HEK293 (cell line): ENCODE data around the gene PARP11.

ENCODE experiments used
- CTCF ChIA-PET: fragments of 350-600 bp; formaldehyde crosslinking; extraction: SDS; loops from one replicate; lab custom pipeline; 2021; ENCODE audit warnings: antibody characterized with exemption; lab: Yijun Ruan, JAX
- POLR2A ChIA-PET: fragments of 300-600 bp; formaldehyde crosslinking; extraction: SDS; loops from one replicate; lab custom pipeline; 2020; ENCODE audit warnings: antibody characterized with exemption, inconsistent platforms; lab: Yijun Ruan, JAX
- H3K27ac ChIP-seq: fragments of 200-500 bp; sonication (Bioruptor generic); 2 replicates; pipeline ENCODE4 v1.5.1; 2014; ENCODE audit warnings: low read depth, low read length, control low read depth, inconsistent platforms; ENCODE audit errors: extremely low read depth
- H3K36me3 ChIP-seq, 2 experiments: fragments of 200-500 bp in 1 of 2; sonication (Bioruptor generic) in 1 of 2; 1 replicate in 1 of 2; 2 replicates in 1 of 2; pipeline ENCODE4 v1.5.1; 2014 to 2017; ENCODE audit warnings: inconsistent platforms in 2 of 2, low read length in 2 of 2; ENCODE audit not compliant: control insufficient read depth in 2 of 2, insufficient read depth in 1 of 2
- H3K4me1 ChIP-seq: fragments of 200-500 bp; sonication (Bioruptor generic); 2 replicates; pipeline ENCODE4 v1.5.1; 2014; ENCODE audit warnings: mild to moderate bottlenecking, low read length, inconsistent platforms; ENCODE audit not compliant: control insufficient read depth, insufficient read depth
- H3K4me3 ChIP-seq: 2 replicates; pipeline ENCODE4 v1.5.1; 2011; ENCODE audit warnings: low read depth, mild to moderate bottlenecking, control low read depth, low read length, moderate library complexity
- H3K9me3 ChIP-seq: fragments of 200-500 bp; sonication (Bioruptor generic); 2 replicates; pipeline ENCODE4 v1.5.1; 2014; ENCODE audit warnings: low read depth, low read length, inconsistent platforms; ENCODE audit not compliant: control insufficient read depth, insufficient read depth
- HOXD13 ChIP-seq: sonication (generic); formaldehyde crosslinking; IDR thresholded peaks from 2 replicates; pipeline ENCODE4 v1.8.0; 2022; ENCODE audit warnings: missing genetic modification reagents, borderline replicate concordance
- KLF1 ChIP-seq: fragments of 450-650 bp; formaldehyde crosslinking; IDR thresholded peaks from 2 replicates; pipeline ENCODE4 v1.5.1; 2016; ENCODE audit warnings: missing biosample characterization, missing genetic modification characterization
- MEIS1 ChIP-seq: sonication (generic); formaldehyde crosslinking; IDR thresholded peaks from 2 replicates; pipeline ENCODE4 v1.8.1; 2022; ENCODE audit warnings: missing genetic modification reagents, mild to moderate bottlenecking, borderline replicate concordance
- TCF7L2 ChIP-seq: IDR thresholded peaks from 2 replicates; pipeline ENCODE4 v1.6.1; 2011; ENCODE audit warnings: low read depth, mild to moderate bottlenecking, inconsistent platforms, low read length, moderate library complexity, borderline replicate concordance
- ZBTB44 ChIP-seq: fragments of 450-650 bp; IDR thresholded peaks from 2 replicates; pipeline ENCODE4 v1.5.1; 2018; ENCODE audit warnings: missing biosample characterization, mild to moderate bottlenecking, missing genetic modification characterization
- ZFP3 ChIP-seq: fragments of 450-650 bp; formaldehyde crosslinking; IDR thresholded peaks from 2 replicates; pipeline ENCODE4 v1.5.1; 2016; ENCODE audit warnings: low read depth, missing biosample characterization, missing genetic modification characterization
- ZNF10 ChIP-seq: fragments of 450-650 bp; formaldehyde crosslinking; IDR thresholded peaks from 2 replicates; pipeline ENCODE4 v1.5.1; 2017; ENCODE audit warnings: missing biosample characterization, missing genetic modification characterization
- ZNF155 ChIP-seq: fragments of 450-650 bp; formaldehyde crosslinking; IDR thresholded peaks from 2 replicates; pipeline ENCODE4 v1.5.1; 2016; ENCODE audit warnings: missing biosample characterization, missing genetic modification characterization
- ZNF239 ChIP-seq: fragments of 450-650 bp; formaldehyde crosslinking; IDR thresholded peaks from 2 replicates; pipeline ENCODE4 v1.5.1; 2016; ENCODE audit warnings: missing biosample characterization, missing genetic modification characterization
- ZNF274 ChIP-seq, 2 experiments: fragments of 200-500 bp in 1 of 2; fragments of 450-650 bp in 1 of 2; sonication (Bioruptor generic) in 1 of 2; formaldehyde crosslinking in 1 of 2; IDR thresholded peaks; 2 replicates each; pipeline versions ENCODE4 v1.5.1 to v1.6.1; 2014 to 2016; ENCODE audit warnings: borderline replicate concordance in 1 of 2, inconsistent platforms in 1 of 2, low read length in 1 of 2, missing biosample characterization in 1 of 2, missing genetic modification characterization in 1 of 2
- ZNF280D ChIP-seq: fragments of 450-650 bp; formaldehyde crosslinking; IDR thresholded peaks from 2 replicates; pipeline ENCODE4 v1.5.1; 2016; ENCODE audit warnings: missing biosample characterization, missing genetic modification characterization
- ZNF394 ChIP-seq: fragments of 450-650 bp; formaldehyde crosslinking; IDR thresholded peaks from 2 replicates; pipeline ENCODE4 v1.5.1; 2016; ENCODE audit warnings: missing biosample characterization, missing genetic modification characterization, mild to moderate bottlenecking, moderate library complexity, borderline replicate concordance
- ZNF521 ChIP-seq: fragments of 450-650 bp; formaldehyde crosslinking; IDR thresholded peaks from 2 replicates; pipeline ENCODE4 v1.5.1; 2017; ENCODE audit warnings: missing biosample characterization, mild to moderate bottlenecking, missing genetic modification characterization
- ZNF560 ChIP-seq: fragments of 450-650 bp; formaldehyde crosslinking; IDR thresholded peaks from 2 replicates; pipeline ENCODE4 v1.5.1; 2017; ENCODE audit warnings: missing biosample characterization, missing genetic modification characterization, borderline replicate concordance
- ZNF629 ChIP-seq: fragments of 450-650 bp; formaldehyde crosslinking; IDR thresholded peaks from 2 replicates; pipeline ENCODE4 v1.5.1; 2017; ENCODE audit warnings: missing biosample characterization, missing genetic modification characterization
- ZNF768 ChIP-seq: fragments of 450-650 bp; formaldehyde crosslinking; IDR thresholded peaks from 2 replicates; pipeline ENCODE4 v1.5.1; 2018; ENCODE audit warnings: missing biosample characterization, mild to moderate bottlenecking, missing genetic modification characterization
- ZNF776 ChIP-seq: fragments of 450-650 bp; formaldehyde crosslinking; IDR thresholded peaks from 2 replicates; pipeline ENCODE4 v1.5.0; 2017; ENCODE audit warnings: missing biosample characterization, missing genetic modification characterization, borderline replicate concordance

Gene PARP11

DNA sequence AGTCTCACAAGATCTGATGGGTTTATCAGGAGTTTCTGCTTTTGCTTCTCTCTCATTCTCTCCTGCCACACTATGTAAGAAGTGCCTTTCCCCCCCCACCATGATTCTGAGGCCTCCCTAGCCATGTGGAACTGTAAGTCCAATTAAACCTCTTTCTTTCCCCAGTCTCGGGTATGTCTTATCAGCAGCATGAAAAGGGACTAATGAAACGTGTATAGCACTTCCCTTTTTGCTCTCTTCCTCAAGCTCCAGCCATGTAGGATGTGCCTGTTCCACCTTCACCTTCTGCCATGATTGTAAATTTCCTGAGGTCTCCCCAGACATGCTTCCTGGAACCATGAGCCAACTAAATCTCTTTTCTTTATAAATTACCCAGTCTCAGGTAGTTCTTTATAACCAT is 113.3 kb downstream of the PARP11 start:
- Histone ChIP-seq H3K9me3 (no peaks in the 10 kb centered on the region), H3K36me3 (no peaks in the 10 kb centered on the region), H3K4me1 (no peaks in the 10 kb centered on the region), H3K4me3 (no peak overlapping the region), H3K27ac (no peak overlapping the region)
- POLR2A ChIA-PET: no interaction called here
- TF ChIP-seq ZNF280D (tag by site-specific recombination) (no peak), ZNF239 (tag by site-specific recombination) (no peak), ZNF768 (tag by site-specific recombination) (no peak), ZNF274 (IDR thresholded peaks at IDR 0.05; ENCODE audit: low read length) (no peak), ZNF274 (tag by site-specific recombination; IDR thresholded peaks at IDR 0.05; ENCODE audit: borderline replicate concordance) (no peak), HOXD13 (CRISPR knock-in tag) (no peak), ZNF776 (tag by site-specific recombination) (no peak), ZBTB44 (tag by site-specific recombination) (no peak), ZNF521 (tag by site-specific recombination) (no peak), ZNF155 (tag by site-specific recombination) (no peak), MEIS1 (CRISPR knock-in tag) (no peak), ZNF629 (tag by site-specific recombination) (no peak), TCF7L2 (no peak), ZNF10 (no peak), ZNF394 (no peak), KLF1 (tag by site-specific recombination) (no peak), ZFP3 (tag by site-specific recombination) (no peak), ZNF560 (no peak)
- CTCF ChIA-PET: interaction anchor here (0.6 to 1.1 kb wide), 3 partner anchors 17 to 287 kb away, joined by 3 to 4 read pairs (median 3); no protein-coding TSS in a partner anchor
